ENCODE data around the gene TEX52. TPM values are rescaled to one million over a fixed set of nuclear protein-coding genes. Genes with fewer than 3 reads are reported as not detected.

TEX52 gene
- total RNA-seq, 1 donor from 2014 or later: not detected

DNA sequence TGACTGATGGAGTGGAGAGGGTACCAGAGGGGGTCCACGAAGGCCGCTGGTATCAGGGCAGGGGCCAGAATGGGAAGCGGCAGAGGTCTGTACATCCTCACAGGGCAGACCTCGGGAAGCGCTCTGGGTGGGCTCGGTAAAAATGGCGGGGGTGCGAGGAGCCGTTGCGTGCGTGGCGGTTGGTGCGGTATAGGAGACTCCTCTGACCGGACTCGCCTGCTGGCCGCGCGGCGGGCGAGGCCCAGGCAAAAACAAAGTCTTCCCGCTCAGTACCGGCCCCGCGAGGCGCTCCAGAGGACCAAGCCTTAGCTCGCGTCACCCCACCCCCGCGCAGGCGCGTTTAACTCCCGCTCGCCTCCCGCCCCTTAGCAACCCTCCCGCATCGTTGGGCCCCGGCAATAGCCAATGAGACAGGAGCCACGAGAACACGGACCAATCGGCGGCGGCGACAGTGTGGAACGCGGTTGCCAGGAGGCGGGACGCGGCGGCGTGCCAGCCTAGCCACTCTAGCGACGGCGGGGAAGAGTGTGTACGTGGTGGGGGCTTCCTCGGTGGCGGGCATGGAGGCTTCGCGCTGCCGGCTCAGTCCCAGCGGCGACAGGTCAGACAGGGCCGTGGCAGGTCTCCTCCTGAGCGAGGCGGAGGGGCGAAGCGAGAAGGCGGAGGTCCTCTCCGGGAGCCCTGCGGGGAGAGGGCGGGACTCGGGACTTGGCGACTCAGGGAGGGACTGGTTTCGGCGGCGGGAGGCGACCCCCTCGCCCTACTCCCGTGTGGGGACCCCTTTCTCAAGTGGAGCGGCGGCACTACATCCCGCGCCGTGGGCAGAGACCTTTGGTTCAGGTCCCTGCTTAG is 33.8 kb upstream of the TEX52 start, which contains the start of gene TULP3:
Gene TULP3 (plus strand): TSS at position 504 of the 852 bp plus-strand sequence. CDS start 57 bp downstream, at position 561.
- no peaks in the 10 kb centered on the region for H3K27me3 ChIP-seq
- TF ChIP-seq, protein P1, sequence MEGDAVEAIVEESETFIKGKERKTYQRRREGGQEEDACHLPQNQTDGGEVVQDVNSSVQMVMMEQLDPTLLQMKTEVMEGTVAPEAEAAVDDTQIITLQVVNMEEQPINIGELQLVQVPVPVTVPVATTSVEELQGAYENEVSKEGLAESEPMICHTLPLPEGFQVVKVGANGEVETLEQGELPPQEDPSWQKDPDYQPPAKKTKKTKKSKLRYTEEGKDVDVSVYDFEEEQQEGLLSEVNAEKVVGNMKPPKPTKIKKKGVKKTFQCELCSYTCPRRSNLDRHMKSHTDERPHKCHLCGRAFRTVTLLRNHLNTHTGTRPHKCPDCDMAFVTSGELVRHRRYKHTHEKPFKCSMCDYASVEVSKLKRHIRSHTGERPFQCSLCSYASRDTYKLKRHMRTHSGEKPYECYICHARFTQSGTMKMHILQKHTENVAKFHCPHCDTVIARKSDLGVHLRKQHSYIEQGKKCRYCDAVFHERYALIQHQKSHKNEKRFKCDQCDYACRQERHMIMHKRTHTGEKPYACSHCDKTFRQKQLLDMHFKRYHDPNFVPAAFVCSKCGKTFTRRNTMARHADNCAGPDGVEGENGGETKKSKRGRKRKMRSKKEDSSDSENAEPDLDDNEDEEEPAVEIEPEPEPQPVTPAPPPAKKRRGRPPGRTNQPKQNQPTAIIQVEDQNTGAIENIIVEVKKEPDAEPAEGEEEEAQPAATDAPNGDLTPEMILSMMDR (IDR thresholded peaks at IDR 0.05): no peak
- TF ChIP-seq POLR2AphosphoS5 (IDR thresholded peaks at IDR 0.05; ENCODE audit: insufficient read depth in 1 of 2, low read depth in 1 of 2) (peak; percentile 86 to 99), POLR2A (IDR thresholded peaks at IDR 0.05) (peak in 1 of 2 donors; percentile 93)
- no peaks in the 10 kb centered on the region for H3K9me3 ChIP-seq
- H3K4me3 ChIP-seq: peak within 1 kb of the TSS; percentile 73 to 97
- H3K4me1 ChIP-seq: peaks cover 45% of the 10 kb centered on the region
- H3K27ac ChIP-seq: peak within 1 kb of the TSS; percentile 97
- intact Hi-C loops (cut with DNase I): no loop called here
- H3K36me3 ChIP-seq: no peaks in the 10 kb centered on the region
- peak; percentile 98 to 99 for DNase-seq (ENCODE audit: extremely low spot score in 2 of 2)

- no peak for DNase-seq (ENCODE audit: extremely low spot score in 2 of 2)
- Histone ChIP-seq H3K4me1 (peaks cover 39% of the 10 kb centered on the region), H3K4me3 (peak overlapping the region; percentile 73 to 97), H3K9me3 (no peaks in the 10 kb centered on the region), H3K27ac (peak overlapping the region; percentile 97), H3K27me3 (no peaks in the 10 kb centered on the region), H3K36me3 (no peaks in the 10 kb centered on the region)
- intact Hi-C loops (cut with DNase I): no loop called here
- TF ChIP-seq POLR2AphosphoS5 (IDR thresholded peaks at IDR 0.05; ENCODE audit: insufficient read depth in 1 of 2, low read depth in 1 of 2) (no peak), POLR2A (IDR thresholded peaks at IDR 0.05) (no peak)
- TF ChIP-seq, protein P1 (IDR thresholded peaks at IDR 0.05): no peak
These were observed 33.2 kb upstream of the TEX52 start for GRCh38 chr12:2890001-2890387.

DNA sequence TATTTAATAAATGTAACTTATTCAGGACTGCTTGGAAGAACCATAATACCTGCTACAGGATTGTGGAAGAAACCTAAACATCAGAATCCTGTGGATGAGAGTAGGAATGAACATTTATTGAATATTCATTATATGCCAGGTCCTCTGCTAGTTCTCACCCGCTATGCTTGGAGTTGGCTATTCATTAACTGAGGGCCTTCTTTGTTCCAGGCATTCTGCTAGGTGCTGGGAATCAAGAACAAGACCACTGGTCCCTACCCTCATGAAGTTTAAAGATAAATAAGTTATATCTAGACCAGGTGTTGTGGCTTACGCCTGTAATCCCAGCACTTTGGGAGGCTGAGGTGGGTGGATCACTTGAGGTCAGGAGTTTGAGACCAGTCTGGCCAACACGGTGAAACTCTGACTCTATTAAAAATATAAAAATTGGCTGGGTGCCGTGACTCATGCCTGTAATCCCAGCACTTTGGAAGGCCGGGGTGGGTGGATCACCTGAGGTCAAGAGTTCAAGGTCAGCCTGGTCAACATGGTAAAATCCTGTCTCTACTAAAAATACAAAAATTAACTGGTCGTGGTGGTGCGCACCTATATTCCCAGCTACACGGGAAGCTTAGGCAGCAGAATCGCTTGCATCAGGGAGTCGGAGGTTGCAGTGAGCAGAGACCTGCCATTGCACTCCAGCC is 30.1 kb upstream of the TEX52 start:
- no peaks in the 10 kb centered on the region for H3K27me3 ChIP-seq
- H3K36me3 ChIP-seq: no peaks in the 10 kb centered on the region
- intact Hi-C loops (cut with DNase I): no loop called here
- DNase-seq (ENCODE audit: extremely low spot score in 2 of 2): no peak
- TF ChIP-seq, protein P1 (IDR thresholded peaks at IDR 0.05): no peak
- TF ChIP-seq POLR2AphosphoS5 (IDR thresholded peaks at IDR 0.05; ENCODE audit: insufficient read depth in 1 of 2, low read depth in 1 of 2): no peak
- no peak for TF ChIP-seq POLR2A (IDR thresholded peaks at IDR 0.05)
- peaks cover 15% of the 10 kb centered on the region for H3K4me1 ChIP-seq
- H3K4me3 ChIP-seq: no peak overlapping the region
- no peak overlapping the region for H3K27ac ChIP-seq
- no peaks in the 10 kb centered on the region for H3K9me3 ChIP-seq

DNA sequence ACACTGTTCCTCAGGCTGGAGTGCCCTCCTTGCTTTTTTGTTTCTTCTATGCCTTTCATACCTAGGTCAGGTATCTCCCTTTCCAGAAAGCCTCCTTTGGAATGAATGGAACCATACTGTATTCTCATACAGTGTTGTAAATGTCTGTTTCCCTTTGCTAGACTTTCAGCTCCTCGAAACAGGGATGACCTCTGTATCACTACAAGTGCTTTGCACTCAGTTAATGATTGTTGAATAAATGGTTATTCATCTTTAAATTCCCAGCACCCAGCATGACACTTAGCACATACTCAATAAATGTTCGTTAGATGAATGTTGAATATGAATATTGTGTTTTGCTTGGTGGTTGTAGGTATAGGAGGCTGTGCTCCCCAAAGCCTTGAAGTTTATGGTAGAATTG is 28.0 kb upstream of the TEX52 start:
- no peak for DNase-seq (ENCODE audit: extremely low spot score in 2 of 2)
- Histone ChIP-seq H3K4me1 (peaks cover 4% of the 10 kb centered on the region), H3K27me3 (no peaks in the 10 kb centered on the region), H3K9me3 (no peaks in the 10 kb centered on the region), H3K36me3 (no peaks in the 10 kb centered on the region), H3K4me3 (no peak overlapping the region), H3K27ac (no peak overlapping the region)
- intact Hi-C loops (cut with DNase I): no loop called here
- TF ChIP-seq POLR2A (IDR thresholded peaks at IDR 0.05): no peak
- TF ChIP-seq, protein P1 (IDR thresholded peaks at IDR 0.05): no peak
- TF ChIP-seq POLR2AphosphoS5 (IDR thresholded peaks at IDR 0.05; ENCODE audit: insufficient read depth in 1 of 2, low read depth in 1 of 2): no peak

All from vagina (tissue), 2 donors.